HEK293 (cell line): Measurements from ENCODE around the gene CALML3.

Experiments
- CTCF ChIA-PET: fragments of 350-600 bp; formaldehyde crosslinking; extraction: SDS; loops from one replicate; lab custom pipeline; 2021; ENCODE audit warnings: antibody characterized with exemption; lab: Yijun Ruan, JAX
- POLR2A ChIA-PET: fragments of 300-600 bp; formaldehyde crosslinking; extraction: SDS; loops from one replicate; lab custom pipeline; 2020; ENCODE audit warnings: antibody characterized with exemption, inconsistent platforms; lab: Yijun Ruan, JAX
- H3K27ac ChIP-seq: fragments of 200-500 bp; sonication (Bioruptor generic); 2 replicates; pipeline ENCODE4 v1.5.1; 2014; ENCODE audit warnings: low read depth, low read length, control low read depth, inconsistent platforms; ENCODE audit errors: extremely low read depth
- H3K36me3 ChIP-seq, 2 experiments: fragments of 200-500 bp in 1 of 2; sonication (Bioruptor generic) in 1 of 2; 1 replicate in 1 of 2; 2 replicates in 1 of 2; pipeline ENCODE4 v1.5.1; 2014 to 2017; ENCODE audit warnings: inconsistent platforms in 2 of 2, low read length in 2 of 2; ENCODE audit not compliant: control insufficient read depth in 2 of 2, insufficient read depth in 1 of 2
- H3K4me1 ChIP-seq: fragments of 200-500 bp; sonication (Bioruptor generic); 2 replicates; pipeline ENCODE4 v1.5.1; 2014; ENCODE audit warnings: mild to moderate bottlenecking, low read length, inconsistent platforms; ENCODE audit not compliant: control insufficient read depth, insufficient read depth
- H3K4me3 ChIP-seq: 2 replicates; pipeline ENCODE4 v1.5.1; 2011; ENCODE audit warnings: low read depth, mild to moderate bottlenecking, control low read depth, low read length, moderate library complexity
- H3K9me3 ChIP-seq: fragments of 200-500 bp; sonication (Bioruptor generic); 2 replicates; pipeline ENCODE4 v1.5.1; 2014; ENCODE audit warnings: low read depth, low read length, inconsistent platforms; ENCODE audit not compliant: control insufficient read depth, insufficient read depth
- KLF7 ChIP-seq: fragments of 450-650 bp; formaldehyde crosslinking; IDR thresholded peaks from 2 replicates; pipeline ENCODE4 v1.5.1; 2016; ENCODE audit warnings: missing biosample characterization, missing genetic modification characterization, borderline replicate concordance
- ZBTB21 ChIP-seq: fragments of 450-650 bp; formaldehyde crosslinking; IDR thresholded peaks from 2 replicates; pipeline ENCODE4 v1.5.1; 2017; ENCODE audit warnings: missing biosample characterization, missing genetic modification characterization
- ZBTB8A ChIP-seq: fragments of 450-650 bp; formaldehyde crosslinking; IDR thresholded peaks from 2 replicates; pipeline ENCODE4 v1.5.1; 2016; ENCODE audit warnings: missing biosample characterization, missing genetic modification characterization
- ZFHX2 ChIP-seq: fragments of 450-650 bp; formaldehyde crosslinking; conservative IDR thresholded peaks from 2 replicates; pipeline ENCODE4 v1.5.1; 2016; ENCODE audit warnings: missing biosample characterization, missing genetic modification characterization
- ZNF112 ChIP-seq: fragments of 450-650 bp; formaldehyde crosslinking; IDR thresholded peaks from 2 replicates; pipeline ENCODE4 v1.5.0; 2017; ENCODE audit warnings: missing biosample characterization, missing genetic modification characterization
- ZNF121 ChIP-seq: fragments of 450-650 bp; formaldehyde crosslinking; IDR thresholded peaks from 2 replicates; pipeline ENCODE4 v1.5.1; 2016; ENCODE audit warnings: missing biosample characterization, missing genetic modification characterization
- ZNF169 ChIP-seq: fragments of 450-650 bp; formaldehyde crosslinking; IDR thresholded peaks from 2 replicates; pipeline ENCODE4 v1.5.1; 2016; ENCODE audit warnings: missing biosample characterization, missing genetic modification characterization
- ZNF175 ChIP-seq: fragments of 450-650 bp; formaldehyde crosslinking; IDR thresholded peaks from 2 replicates; pipeline ENCODE4 v1.5.1; 2016; ENCODE audit warnings: missing biosample characterization, missing genetic modification characterization
- ZNF19 ChIP-seq: fragments of 450-650 bp; formaldehyde crosslinking; IDR thresholded peaks from 2 replicates; pipeline ENCODE4; 2016; ENCODE audit warnings: missing biosample characterization, missing genetic modification characterization, low read depth
- ZNF248 ChIP-seq: fragments of 450-650 bp; formaldehyde crosslinking; IDR thresholded peaks from 2 replicates; pipeline ENCODE4 v1.5.1; 2017; ENCODE audit warnings: missing biosample characterization, missing genetic modification characterization
- ZNF274 ChIP-seq, 2 experiments: fragments of 200-500 bp in 1 of 2; fragments of 450-650 bp in 1 of 2; sonication (Bioruptor generic) in 1 of 2; formaldehyde crosslinking in 1 of 2; IDR thresholded peaks; 2 replicates each; pipeline versions ENCODE4 v1.5.1 to v1.6.1; 2014 to 2016; ENCODE audit warnings: borderline replicate concordance in 1 of 2, inconsistent platforms in 1 of 2, low read length in 1 of 2, missing biosample characterization in 1 of 2, missing genetic modification characterization in 1 of 2
- ZNF311 ChIP-seq: fragments of 450-650 bp; formaldehyde crosslinking; IDR thresholded peaks from 2 replicates; pipeline ENCODE4 v1.5.1; 2017; ENCODE audit warnings: missing biosample characterization, missing genetic modification characterization, borderline replicate concordance
- ZNF350 ChIP-seq: fragments of 450-650 bp; formaldehyde crosslinking; IDR thresholded peaks from 2 replicates; pipeline ENCODE4 v1.5.0; 2017; ENCODE audit warnings: missing biosample characterization, mild to moderate bottlenecking, missing genetic modification characterization
- ZNF416 ChIP-seq: fragments of 450-650 bp; formaldehyde crosslinking; IDR thresholded peaks from 2 replicates; pipeline ENCODE4 v1.5.1; 2016; ENCODE audit warnings: missing biosample characterization, missing genetic modification characterization
- ZNF426 ChIP-seq: fragments of 450-650 bp; formaldehyde crosslinking; IDR thresholded peaks from 2 replicates; pipeline ENCODE4 v1.5.1; 2017; ENCODE audit warnings: missing biosample characterization, missing genetic modification characterization, mild to moderate bottlenecking, inconsistent platforms, moderate library complexity
- ZNF473 ChIP-seq: fragments of 450-650 bp; formaldehyde crosslinking; IDR thresholded peaks from 2 replicates; pipeline ENCODE4 v1.5.1; 2017; ENCODE audit warnings: missing biosample characterization, missing genetic modification characterization
- ZNF530 ChIP-seq: fragments of 450-650 bp; formaldehyde crosslinking; IDR thresholded peaks from 2 replicates; pipeline ENCODE4 v1.5.1; 2016; ENCODE audit warnings: low read depth, missing biosample characterization, missing genetic modification characterization
- ZNF555 ChIP-seq: fragments of 450-650 bp; formaldehyde crosslinking; conservative IDR thresholded peaks from 2 replicates; pipeline ENCODE4 v1.5.1; 2017; ENCODE audit warnings: missing biosample characterization, mild to moderate bottlenecking, missing genetic modification characterization, inconsistent platforms
- ZNF558 ChIP-seq: fragments of 450-650 bp; formaldehyde crosslinking; IDR thresholded peaks from 2 replicates; pipeline ENCODE4 v1.5.1; 2016; ENCODE audit warnings: missing biosample characterization, missing genetic modification characterization
- ZNF768 ChIP-seq: fragments of 450-650 bp; formaldehyde crosslinking; IDR thresholded peaks from 2 replicates; pipeline ENCODE4 v1.5.1; 2018; ENCODE audit warnings: missing biosample characterization, mild to moderate bottlenecking, missing genetic modification characterization
- ZNF776 ChIP-seq: fragments of 450-650 bp; formaldehyde crosslinking; IDR thresholded peaks from 2 replicates; pipeline ENCODE4 v1.5.0; 2017; ENCODE audit warnings: missing biosample characterization, missing genetic modification characterization, borderline replicate concordance
- ZNF777 ChIP-seq: fragments of 450-650 bp; formaldehyde crosslinking; IDR thresholded peaks from 2 replicates; pipeline ENCODE4 v1.5.1; 2017; ENCODE audit warnings: missing biosample characterization, missing genetic modification characterization, borderline replicate concordance
- ZNF785 ChIP-seq: fragments of 450-650 bp; formaldehyde crosslinking; IDR thresholded peaks from 2 replicates; pipeline ENCODE4 v1.5.1; 2016; ENCODE audit warnings: missing biosample characterization, missing genetic modification characterization
- ZNF791 ChIP-seq: fragments of 450-650 bp; formaldehyde crosslinking; IDR thresholded peaks from 2 replicates; pipeline ENCODE4 v1.5.1; 2016; ENCODE audit warnings: missing biosample characterization, missing genetic modification characterization
- ZXDB ChIP-seq: fragments of 450-650 bp; formaldehyde crosslinking; IDR thresholded peaks from 2 replicates; pipeline ENCODE4 v1.5.1; 2016; ENCODE audit warnings: missing biosample characterization, missing genetic modification characterization
- TF ChIP-seq, protein P1 (sequence below): fragments of 450-650 bp; formaldehyde crosslinking; IDR thresholded peaks from 2 replicates; pipeline ENCODE4 v1.5.1; 2016; ENCODE audit warnings: missing biosample characterization, missing genetic modification characterization, borderline replicate concordance
- TF ChIP-seq, protein P2 (sequence below): fragments of 450-650 bp; formaldehyde crosslinking; IDR thresholded peaks from 2 replicates; pipeline ENCODE4 v1.5.1; 2017; ENCODE audit warnings: missing biosample characterization, missing genetic modification characterization
- TF ChIP-seq, protein P3 (sequence below): fragments of 450-650 bp; formaldehyde crosslinking; IDR thresholded peaks from 2 replicates; pipeline ENCODE4 v1.5.1; 2017; ENCODE audit warnings: missing biosample characterization, missing genetic modification characterization

Gene CALML3

DNA sequence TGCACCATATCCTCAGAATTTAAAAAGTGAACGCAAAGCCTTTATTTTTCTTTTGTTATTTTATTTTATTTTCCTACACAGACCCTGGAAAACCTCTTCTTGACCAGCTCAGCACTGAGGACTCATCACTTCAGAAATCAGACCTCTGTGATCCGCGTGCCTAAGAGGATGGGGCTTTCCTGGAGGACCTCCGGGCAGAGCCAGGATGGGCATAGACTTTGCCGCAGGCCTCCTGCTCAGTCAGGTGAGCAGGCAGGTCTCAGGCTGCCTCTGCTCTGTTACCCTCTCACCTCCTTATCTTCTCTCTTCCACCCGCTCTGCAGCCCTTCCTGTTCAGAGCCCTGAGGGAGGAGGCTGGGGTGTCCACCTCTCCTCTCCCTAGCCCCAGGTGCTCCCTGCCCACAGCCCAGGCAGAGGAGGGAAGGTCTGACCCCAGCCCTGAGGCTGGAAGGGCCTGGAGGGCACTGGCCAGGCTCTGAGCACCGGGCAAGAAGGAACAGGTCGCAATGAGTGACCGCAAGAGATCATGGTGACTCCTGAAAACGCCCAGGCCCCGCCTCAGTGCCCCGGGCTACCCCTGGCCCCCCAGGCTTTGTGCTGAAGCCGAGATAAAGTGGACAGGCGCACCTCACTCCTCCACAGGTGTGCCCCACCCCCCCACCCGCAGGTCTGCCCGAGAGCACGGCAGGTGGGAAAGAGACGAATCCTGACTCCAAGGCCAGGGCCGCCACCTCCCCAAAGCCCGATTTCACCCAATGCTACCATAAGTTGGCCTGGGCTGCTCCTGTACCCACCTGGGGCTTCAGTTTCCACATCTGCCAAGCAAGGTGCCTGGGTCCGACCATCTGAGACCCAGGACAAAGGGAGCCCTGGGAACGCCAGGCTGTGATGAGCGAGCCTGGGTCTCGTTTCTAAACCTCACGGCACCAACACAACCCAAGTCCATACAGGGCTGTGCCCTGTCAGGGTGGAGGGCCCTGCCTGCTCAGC is 28.2 kb upstream of the CALML3 start:
- CTCF ChIA-PET, result interaction anchor here (0.6 kb wide), 1 partner anchor 129 kb away, joined by 5 read pairs; no protein-coding TSS in a partner anchor
- TF ChIP-seq ZNF274 (IDR thresholded peaks at IDR 0.05; ENCODE audit: low read length) (no peak), ZNF274 (tag by site-specific recombination; IDR thresholded peaks at IDR 0.05; ENCODE audit: borderline replicate concordance) (no peak), KLF7 (no peak), ZNF248 (tag by site-specific recombination) (no peak), ZNF112 (tag by site-specific recombination) (no peak), ZBTB8A (tag by site-specific recombination) (no peak), ZNF791 (tag by site-specific recombination) (no peak), ZNF169 (tag by site-specific recombination) (no peak), ZXDB (no peak), ZBTB21 (tag by site-specific recombination) (no peak), ZNF768 (tag by site-specific recombination) (no peak), ZNF426 (tag by site-specific recombination) (no peak), ZNF555 (no peak)
- TF ChIP-seq, all 188 proteins: peak for 0
- no peaks in the 10 kb centered on the region for H3K9me3 ChIP-seq
- POLR2A ChIA-PET, result no interaction called here
- no peak overlapping the region for H3K27ac ChIP-seq
- no peaks in the 10 kb centered on the region for H3K4me1 ChIP-seq
- no peaks in the 10 kb centered on the region for H3K36me3 ChIP-seq
- H3K4me3 ChIP-seq, result no peak overlapping the region

DNA sequence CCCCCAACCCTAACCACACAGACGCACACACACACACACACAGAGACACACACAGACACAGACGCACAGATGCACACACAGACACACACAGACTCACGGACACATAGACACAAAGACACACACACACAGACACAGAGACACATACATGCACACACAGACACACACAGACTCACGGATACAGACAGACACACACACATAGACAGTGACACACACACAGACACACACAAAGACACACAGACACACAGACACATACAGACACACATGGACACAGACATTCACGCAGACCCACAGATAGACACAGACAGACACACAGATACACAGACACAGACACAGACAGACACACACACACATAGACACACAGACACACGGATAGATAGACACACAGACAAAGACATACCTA is 27.5 kb upstream of the CALML3 start:
- Histone ChIP-seq H3K9me3 (no peaks in the 10 kb centered on the region), H3K4me3 (no peak overlapping the region), H3K4me1 (no peaks in the 10 kb centered on the region), H3K36me3 (no peaks in the 10 kb centered on the region), H3K27ac (no peak overlapping the region)
- POLR2A ChIA-PET, result no interaction called here
- TF ChIP-seq, protein P1, sequence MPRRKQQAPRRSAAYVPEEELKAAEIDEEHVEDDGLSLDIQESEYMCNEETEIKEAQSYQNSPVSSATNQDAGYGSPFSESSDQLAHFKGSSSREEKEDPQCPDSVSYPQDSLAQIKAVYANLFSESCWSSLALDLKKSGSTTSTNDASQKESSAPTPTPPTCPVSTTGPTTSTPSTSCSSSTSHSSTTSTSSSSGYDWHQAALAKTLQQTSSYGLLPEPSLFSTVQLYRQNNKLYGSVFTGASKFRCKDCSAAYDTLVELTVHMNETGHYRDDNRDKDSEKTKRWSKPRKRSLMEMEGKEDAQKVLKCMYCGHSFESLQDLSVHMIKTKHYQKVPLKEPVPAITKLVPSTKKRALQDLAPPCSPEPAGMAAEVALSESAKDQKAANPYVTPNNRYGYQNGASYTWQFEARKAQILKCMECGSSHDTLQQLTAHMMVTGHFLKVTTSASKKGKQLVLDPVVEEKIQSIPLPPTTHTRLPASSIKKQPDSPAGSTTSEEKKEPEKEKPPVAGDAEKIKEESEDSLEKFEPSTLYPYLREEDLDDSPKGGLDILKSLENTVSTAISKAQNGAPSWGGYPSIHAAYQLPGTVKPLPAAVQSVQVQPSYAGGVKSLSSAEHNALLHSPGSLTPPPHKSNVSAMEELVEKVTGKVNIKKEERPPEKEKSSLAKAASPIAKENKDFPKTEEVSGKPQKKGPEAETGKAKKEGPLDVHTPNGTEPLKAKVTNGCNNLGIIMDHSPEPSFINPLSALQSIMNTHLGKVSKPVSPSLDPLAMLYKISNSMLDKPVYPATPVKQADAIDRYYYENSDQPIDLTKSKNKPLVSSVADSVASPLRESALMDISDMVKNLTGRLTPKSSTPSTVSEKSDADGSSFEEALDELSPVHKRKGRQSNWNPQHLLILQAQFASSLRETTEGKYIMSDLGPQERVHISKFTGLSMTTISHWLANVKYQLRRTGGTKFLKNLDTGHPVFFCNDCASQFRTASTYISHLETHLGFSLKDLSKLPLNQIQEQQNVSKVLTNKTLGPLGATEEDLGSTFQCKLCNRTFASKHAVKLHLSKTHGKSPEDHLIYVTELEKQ (tag by site-specific recombination), result no peak
- TF ChIP-seq, protein P2, sequence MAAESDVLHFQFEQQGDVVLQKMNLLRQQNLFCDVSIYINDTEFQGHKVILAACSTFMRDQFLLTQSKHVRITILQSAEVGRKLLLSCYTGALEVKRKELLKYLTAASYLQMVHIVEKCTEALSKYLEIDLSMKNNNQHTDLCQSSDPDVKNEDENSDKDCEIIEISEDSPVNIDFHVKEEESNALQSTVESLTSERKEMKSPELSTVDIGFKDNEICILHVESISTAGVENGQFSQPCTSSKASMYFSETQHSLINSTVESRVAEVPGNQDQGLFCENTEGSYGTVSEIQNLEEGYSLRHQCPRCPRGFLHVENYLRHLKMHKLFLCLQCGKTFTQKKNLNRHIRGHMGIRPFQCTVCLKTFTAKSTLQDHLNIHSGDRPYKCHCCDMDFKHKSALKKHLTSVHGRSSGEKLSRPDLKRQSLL (tag by site-specific recombination), result no peak
- peak; percentile 80; the same call in 1 of the 2 replicates for TF ChIP-seq ZNF175 (tag by site-specific recombination)
- TF ChIP-seq ZNF558 (tag by site-specific recombination), result no peak
- no peak for TF ChIP-seq ZNF416 (tag by site-specific recombination)
- TF ChIP-seq ZNF530, result no peak
- no peak for TF ChIP-seq ZFHX2 (tag by site-specific recombination)
- TF ChIP-seq ZNF777 (tag by site-specific recombination), result no peak
- peak; percentile 18; the same call in 1 of the 2 replicates for TF ChIP-seq ZNF776
- no peak for TF ChIP-seq ZNF19 (tag by site-specific recombination)
- 0 out of 2 replicates have a peak, but pooled peaks have one; percentile 50 for TF ChIP-seq ZNF169 (tag by site-specific recombination)
- TF ChIP-seq, protein P3, sequence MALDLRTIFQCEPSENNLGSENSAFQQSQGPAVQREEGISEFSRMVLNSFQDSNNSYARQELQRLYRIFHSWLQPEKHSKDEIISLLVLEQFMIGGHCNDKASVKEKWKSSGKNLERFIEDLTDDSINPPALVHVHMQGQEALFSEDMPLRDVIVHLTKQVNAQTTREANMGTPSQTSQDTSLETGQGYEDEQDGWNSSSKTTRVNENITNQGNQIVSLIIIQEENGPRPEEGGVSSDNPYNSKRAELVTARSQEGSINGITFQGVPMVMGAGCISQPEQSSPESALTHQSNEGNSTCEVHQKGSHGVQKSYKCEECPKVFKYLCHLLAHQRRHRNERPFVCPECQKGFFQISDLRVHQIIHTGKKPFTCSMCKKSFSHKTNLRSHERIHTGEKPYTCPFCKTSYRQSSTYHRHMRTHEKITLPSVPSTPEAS (tag by site-specific recombination), result peak; percentile 76; the same call in 1 of the 2 replicates
- TF ChIP-seq ZNF121, result 0 out of 2 replicates have a peak, but pooled peaks have one; percentile 11
- 0 out of 2 replicates have a peak, but pooled peaks have one; percentile 28 for TF ChIP-seq ZNF311 (tag by site-specific recombination)
- 0 out of 2 replicates have a peak, but pooled peaks have one; percentile 23 for TF ChIP-seq ZNF785 (tag by site-specific recombination)
- no peak for TF ChIP-seq ZNF350 (tag by site-specific recombination)
- TF ChIP-seq ZNF473 (tag by site-specific recombination), result 0 out of 2 replicates have a peak, but pooled peaks have one; percentile 37
- CTCF ChIA-PET, result no interaction called here
